ENCODE measurements around the gene KCNMB3.

The KCNMB3 gene

DNA sequence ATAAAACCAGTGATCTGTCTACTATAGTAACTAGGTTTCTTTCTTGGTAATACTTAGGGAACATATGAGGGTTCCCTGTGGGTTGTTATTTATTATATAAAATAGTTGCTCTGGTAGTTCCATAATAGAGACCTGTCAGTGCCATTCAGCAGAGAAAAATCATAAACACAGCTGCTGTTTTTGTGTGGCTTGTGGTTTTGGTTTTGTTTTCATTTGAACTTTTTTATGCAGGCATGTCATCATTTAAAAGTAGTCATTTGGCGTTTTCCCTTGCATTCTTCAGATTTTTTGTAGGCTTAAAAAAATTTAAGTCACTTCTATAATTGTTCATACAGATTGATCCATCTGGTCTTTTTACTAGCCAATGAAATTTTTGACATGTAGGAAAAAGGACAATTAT is 54.8 kb downstream of the KCNMB3 start:
- H3K4me2 ChIP-seq (ENCODE audit: low read length) = no peak overlapping the region
- peaks cover 26% of the 10 kb centered on the region for H3K79me2 ChIP-seq (ENCODE audit: low read length)
- H3K36me3 ChIP-seq (replicated peaks; ENCODE audit: low read depth, low read length) = peaks cover 4% of the 10 kb centered on the region
- no peak overlapping the region for H3K4me3 ChIP-seq (ENCODE audit: low read length)
- peaks cover 14% of the 10 kb centered on the region; the same call in 1 of the 2 replicates for H3K4me1 ChIP-seq (ENCODE audit: low read length)
- H4K20me1 ChIP-seq (ENCODE audit: insufficient read depth, low read length) = peaks cover 34% of the 10 kb centered on the region
- no peak overlapping the region for H3K27ac ChIP-seq (ENCODE audit: low read length)
- TF ChIP-seq, protein P1, sequence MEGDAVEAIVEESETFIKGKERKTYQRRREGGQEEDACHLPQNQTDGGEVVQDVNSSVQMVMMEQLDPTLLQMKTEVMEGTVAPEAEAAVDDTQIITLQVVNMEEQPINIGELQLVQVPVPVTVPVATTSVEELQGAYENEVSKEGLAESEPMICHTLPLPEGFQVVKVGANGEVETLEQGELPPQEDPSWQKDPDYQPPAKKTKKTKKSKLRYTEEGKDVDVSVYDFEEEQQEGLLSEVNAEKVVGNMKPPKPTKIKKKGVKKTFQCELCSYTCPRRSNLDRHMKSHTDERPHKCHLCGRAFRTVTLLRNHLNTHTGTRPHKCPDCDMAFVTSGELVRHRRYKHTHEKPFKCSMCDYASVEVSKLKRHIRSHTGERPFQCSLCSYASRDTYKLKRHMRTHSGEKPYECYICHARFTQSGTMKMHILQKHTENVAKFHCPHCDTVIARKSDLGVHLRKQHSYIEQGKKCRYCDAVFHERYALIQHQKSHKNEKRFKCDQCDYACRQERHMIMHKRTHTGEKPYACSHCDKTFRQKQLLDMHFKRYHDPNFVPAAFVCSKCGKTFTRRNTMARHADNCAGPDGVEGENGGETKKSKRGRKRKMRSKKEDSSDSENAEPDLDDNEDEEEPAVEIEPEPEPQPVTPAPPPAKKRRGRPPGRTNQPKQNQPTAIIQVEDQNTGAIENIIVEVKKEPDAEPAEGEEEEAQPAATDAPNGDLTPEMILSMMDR (IDR thresholded peaks at IDR 0.05; ENCODE audit: low read depth, low read length) = no peak
- TF ChIP-seq EZH2phosphoT487 (IDR thresholded peaks at IDR 0.05; ENCODE audit: low read depth) = no peak
- H3K9me3 ChIP-seq (ENCODE audit: insufficient read depth, low read length) = no peaks in the 10 kb centered on the region
- no peak overlapping the region for H3K9ac ChIP-seq (ENCODE audit: low read length)
- no peaks in the 10 kb centered on the region for H3K27me3 ChIP-seq (ENCODE audit: low read depth, low read length)
- H2AFZ ChIP-seq (ENCODE audit: low read depth, low read length) = no peak overlapping the region

DNA sequence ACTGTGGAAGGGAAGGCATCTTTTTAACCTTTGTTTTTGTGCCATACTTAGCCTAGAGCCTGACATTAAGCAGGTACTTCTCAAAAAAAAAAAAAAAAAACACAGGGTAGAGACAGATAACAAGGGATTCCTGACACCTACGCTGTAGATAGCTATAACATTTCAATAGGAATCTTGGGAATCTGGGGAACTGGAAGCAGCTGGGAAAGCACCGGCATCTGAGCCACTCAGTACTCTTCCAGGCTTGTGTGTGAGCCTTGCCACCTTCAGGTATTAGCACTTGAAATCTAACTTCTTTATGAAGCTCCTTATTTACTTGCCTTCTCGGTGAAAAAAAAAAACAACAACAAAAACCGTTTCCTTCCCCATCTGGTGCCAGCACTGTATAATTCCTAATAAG is 56.0 kb downstream of the KCNMB3 start:
- Histone ChIP-seq H3K4me2 (ENCODE audit: low read length) (no peak overlapping the region), H2AFZ (ENCODE audit: low read depth, low read length) (no peak overlapping the region), H3K4me1 (ENCODE audit: low read length) (peaks cover 16% of the 10 kb centered on the region; the same call in 1 of the 2 replicates), H3K27me3 (ENCODE audit: low read depth, low read length) (no peaks in the 10 kb centered on the region), H4K20me1 (ENCODE audit: insufficient read depth, low read length) (peaks cover 42% of the 10 kb centered on the region), H3K4me3 (ENCODE audit: low read length) (no peak overlapping the region), H3K9me3 (ENCODE audit: insufficient read depth, low read length) (no peaks in the 10 kb centered on the region), H3K27ac (ENCODE audit: low read length) (no peak overlapping the region), H3K79me2 (ENCODE audit: low read length) (peaks cover 32% of the 10 kb centered on the region), H3K9ac (ENCODE audit: low read length) (no peak overlapping the region), H3K36me3 (replicated peaks; ENCODE audit: low read depth, low read length) (no peaks in the 10 kb centered on the region)
- TF ChIP-seq EZH2phosphoT487 (IDR thresholded peaks at IDR 0.05; ENCODE audit: low read depth) = no peak
- TF ChIP-seq, protein P1 (IDR thresholded peaks at IDR 0.05; ENCODE audit: low read depth, low read length) = no peak

All from OCI-LY3 (cell line).